Transverse colon (tissue), 4 donors: ENCODE measurements around the gene MEG3. TPM values are rescaled to one million over a fixed set of nuclear protein-coding genes. Genes with fewer than 3 reads are reported as not detected.

ENCODE experiments used
- DNase-seq: peaks from one replicate; pipeline ENCODE4 v3.0.0-alpha.2; 2019
- H3K27ac ChIP-seq, 4 donors: fragments of 200-600 bp; sonication (generic); 2 replicates each; pipeline ENCODE4 v1.5.1; 2016 to 2018; ENCODE audit warnings: inconsistent platforms in 4 of 4
- H3K27me3 ChIP-seq: fragments of 200-600 bp; sonication (generic); 2 replicates; pipeline ENCODE4 v1.5.1; 2017; ENCODE audit warnings: inconsistent platforms
- H3K36me3 ChIP-seq, 4 donors: fragments of 200-600 bp; sonication (generic); 2 replicates each; pipeline ENCODE4 v1.5.1; 2017 to 2019; ENCODE audit warnings: inconsistent platforms in 4 of 4
- H3K4me1 ChIP-seq, 4 donors: fragments of 200-600 bp; sonication (generic); 2 replicates each; pipeline ENCODE4 v1.5.1; 2017 to 2020; ENCODE audit warnings: inconsistent platforms in 4 of 4
- H3K4me3 ChIP-seq, 4 donors: fragments of 200-600 bp; sonication (generic); 1 replicate in 1 of 4; 2 replicates in 3 of 4; pipeline versions ENCODE4 v1.5.1 to v1.6.1; 2017 to 2019; ENCODE audit warnings: inconsistent platforms in 4 of 4
- H3K9me3 ChIP-seq, 2 donors: fragments of 200-600 bp; sonication (generic); 2 replicates each; pipeline ENCODE4 v1.5.1; 2017 to 2019; ENCODE audit warnings: inconsistent platforms in 2 of 2
- EP300 ChIP-seq: sonication (generic); formaldehyde crosslinking; IDR thresholded peaks from one replicate; pipeline ENCODE4 v1.6.1; 2017; ENCODE audit warnings: antibody characterized with exemption, low read depth
- POLR2A ChIP-seq: fragments of 450-650 bp; IDR thresholded peaks from one replicate; pipeline ENCODE4 v1.6.1; 2016; ENCODE audit warnings: antibody characterized with exemption, mild to moderate bottlenecking, moderate library complexity
- POLR2AphosphoS5 ChIP-seq, 3 donors: sonication (generic); formaldehyde crosslinking; IDR thresholded peaks; one replicate each; pipeline ENCODE4 v1.6.1; 2016; ENCODE audit warnings: antibody characterized with exemption in 3 of 3
- WGBS, 2 donors: methylation state at CpG; one replicate each; pipeline ENCODE4 v1.1.5; 2018; ENCODE audit warnings: low coverage in 1 of 2; 5-methylcytosine and 5-hydroxymethylcytosine counted together
- in situ Hi-C, 4 donors: fragments of 200-750 bp; cut with MboI; loops; one replicate each; pipeline versions ENCODE4 v1.15.0 to v1.15.1; 2017; ENCODE audit warnings: low sequenced_read_pairs in 3 of 4, low pct_ligation_motif_present in 1 of 4, low pct_unique_long_range_greater_than_20kb in 1 of 4
- intact Hi-C: fragments of 100-400 bp; cut with DNase I; formaldehyde crosslinking; loops from one replicate; pipeline ENCODE4 v1.15.1; 2023; ENCODE audit warnings: low total_unique reads
- small RNA-seq, 4 donors: library from RNA; depleted of rRNA; stranded (forward); fragments of <200 nt; gene quantifications; one replicate each; pipeline ENCODE3, GENCODE V24; 2016
- total RNA-seq, 4 donors: library from RNA; depleted of rRNA; stranded (reverse); fragments of >200 nt; gene quantifications; one replicate each; pipeline ENCODE4 v1.1.0, GENCODE V29; 2016
- TF ChIP-seq, protein P1 (sequence below), 5 experiments: fragments of 200-600 bp in 3 of 5; fragments of 450-650 bp in 2 of 5; sonication (generic) in 3 of 5; IDR thresholded peaks; 1 replicate in 2 of 5; 2 replicates in 3 of 5; pipeline ENCODE4 v1.5.1; 2016 to 2017; ENCODE audit warnings: antibody characterized with exemption in 5 of 5, inconsistent platforms in 3 of 5, mild to moderate bottlenecking in 2 of 5, moderate library complexity in 1 of 5

The MEG3 gene
- total RNA-seq, 4 donors from 2014 or later = 10.6 to 156 (median 40.1) TPM

DNA sequence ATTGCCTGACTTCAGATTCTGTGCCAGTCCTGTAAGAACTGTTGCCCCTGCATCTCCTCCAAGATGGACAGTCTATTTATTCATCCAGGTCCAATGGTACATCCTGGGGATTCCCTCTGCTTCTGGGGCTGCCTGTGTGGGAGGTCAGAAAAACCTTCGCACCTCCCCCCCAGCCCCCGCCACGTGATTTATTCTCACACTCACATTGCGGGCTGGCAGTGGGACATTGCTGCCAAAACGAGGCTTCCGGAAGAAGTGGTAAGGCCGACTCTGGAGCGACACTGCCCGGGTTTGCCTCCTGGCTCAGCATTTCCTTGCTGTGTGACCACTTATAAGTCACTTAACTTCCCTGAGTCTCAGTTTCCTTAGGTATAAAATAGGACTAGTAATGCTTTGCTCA, 83.5 kb downstream of the MEG3 start:
- TF ChIP-seq, protein P1, sequence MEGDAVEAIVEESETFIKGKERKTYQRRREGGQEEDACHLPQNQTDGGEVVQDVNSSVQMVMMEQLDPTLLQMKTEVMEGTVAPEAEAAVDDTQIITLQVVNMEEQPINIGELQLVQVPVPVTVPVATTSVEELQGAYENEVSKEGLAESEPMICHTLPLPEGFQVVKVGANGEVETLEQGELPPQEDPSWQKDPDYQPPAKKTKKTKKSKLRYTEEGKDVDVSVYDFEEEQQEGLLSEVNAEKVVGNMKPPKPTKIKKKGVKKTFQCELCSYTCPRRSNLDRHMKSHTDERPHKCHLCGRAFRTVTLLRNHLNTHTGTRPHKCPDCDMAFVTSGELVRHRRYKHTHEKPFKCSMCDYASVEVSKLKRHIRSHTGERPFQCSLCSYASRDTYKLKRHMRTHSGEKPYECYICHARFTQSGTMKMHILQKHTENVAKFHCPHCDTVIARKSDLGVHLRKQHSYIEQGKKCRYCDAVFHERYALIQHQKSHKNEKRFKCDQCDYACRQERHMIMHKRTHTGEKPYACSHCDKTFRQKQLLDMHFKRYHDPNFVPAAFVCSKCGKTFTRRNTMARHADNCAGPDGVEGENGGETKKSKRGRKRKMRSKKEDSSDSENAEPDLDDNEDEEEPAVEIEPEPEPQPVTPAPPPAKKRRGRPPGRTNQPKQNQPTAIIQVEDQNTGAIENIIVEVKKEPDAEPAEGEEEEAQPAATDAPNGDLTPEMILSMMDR (IDR thresholded peaks at IDR 0.05) = no peak
- TF ChIP-seq EP300 (no peak), POLR2A (no peak), POLR2AphosphoS5 (IDR thresholded peaks at IDR 0.05) (no peak)
- intact Hi-C loops = no loop called here
- Histone ChIP-seq H3K4me3 (no peak overlapping the region), H3K27ac (no peak overlapping the region), H3K4me1 (no peaks in the 10 kb centered on the region), H3K27me3 (peaks cover 26% of the 10 kb centered on the region), H3K9me3 (no peaks in the 10 kb centered on the region), H3K36me3 (no peaks in the 10 kb centered on the region)
- in situ Hi-C loops = no loop called here
- DNase-seq = no peak
- 89% methylated on average over 9 of the region's 9 CpGs; no CpG with 5 or more reads in 1 of the 2 donors for WGBS, 2 donors

Small RNA genes lying within 50 kb of the gene (small RNA-seq; reads per million reads assigned to genes)
- gene AL117190.3 = 0 reads per million in 4 donors
- 0 reads per million in 4 donors for gene MIR127
- gene MIR136 = 0 reads per million in 4 donors
- 0 reads per million in 4 donors for gene MIR2392
- gene MIR337 = 0 to 2.8 (median 0.87) reads per million in 4 donors
- 0 reads per million in 4 donors for gene MIR431
- 0 reads per million in 4 donors for gene MIR432
- gene MIR433 = 0 reads per million in 4 donors
- gene MIR493 = 2.0 to 10.8 (median 8.6) reads per million in 4 donors
- 0 reads per million in 4 donors for gene RF01928
- gene RF02145 = 0 reads per million in 4 donors
- gene SNORD112 = 0.28 to 2.5 (median 1.00) reads per million in 4 donors

Other genes with a start within 250 kb of the MEG3 start
- gene BEGAIN, start 238.7 kb upstream of the MEG3 start, total RNA-seq = 1 to 10 TPM in 1 of 4 donors, under 1 TPM in 2, not detected in 1; 0.27 to 2.5 (median 0.37) TPM
- not detected for gene DLK1, start 99.2 kb upstream of the MEG3 start, total RNA-seq
- not detected for gene RTL1, start 77.6 kb downstream of the MEG3 start, total RNA-seq